H1 (cell line): Measurements from ENCODE around the gene PKP3.

ENCODE experiments used
- ASH2L ChIP-seq: fragments of 200-600, 300-600 bp; sonication (generic); IDR thresholded peaks from one replicate; pipeline ENCODE4 v1.7.1; 2017; ENCODE audit warnings: low read length
- EGR1 ChIP-seq: IDR thresholded peaks from 2 replicates; pipeline ENCODE4 v1.6.1; 2011; ENCODE audit warnings: low read depth, low read length, borderline replicate concordance
- EP300 ChIP-seq, 2 experiments: IDR thresholded peaks; 1 replicate in 1 of 2; 2 replicates in 1 of 2; pipeline ENCODE4 v1.6.1; 2011 to 2012; ENCODE audit warnings: low read depth in 2 of 2, low read length in 2 of 2, mild to moderate bottlenecking in 2 of 2, borderline replicate concordance in 1 of 2, inconsistent platforms in 1 of 2, moderate library complexity in 1 of 2
- EZH2 ChIP-seq: fragments of 200-600 bp; sonication (generic); IDR thresholded peaks from 2 replicates; pipeline ENCODE4 v1.7.1; 2012; ENCODE audit warnings: low read depth, mild to moderate bottlenecking, moderate library complexity, low read length, inconsistent platforms; ENCODE audit not compliant: severe bottlenecking
- MAFK ChIP-seq: IDR thresholded peaks from 2 replicates; pipeline ENCODE4 v1.6.1; 2012; ENCODE audit warnings: low read depth, mild to moderate bottlenecking, improper control_type of control experiment, low read length
- POLR2A ChIP-seq, 2 experiments: IDR thresholded peaks; 1 replicate in 1 of 2; 2 replicates in 1 of 2; pipeline ENCODE4 v1.6.1; 2011; ENCODE audit warnings: low read depth in 2 of 2, low read length in 2 of 2, mild to moderate bottlenecking in 2 of 2; ENCODE audit errors: control extremely low read depth in 1 of 2
- POLR2AphosphoS5 ChIP-seq: IDR thresholded peaks from 2 replicates; pipeline ENCODE4 v1.6.1; 2011; ENCODE audit warnings: low read depth, low read length
- RNF2 ChIP-seq: fragments of 200-900, 300-1000 bp; sonication (generic); IDR thresholded peaks from 2 replicates; pipeline ENCODE4 v1.7.1; 2016; ENCODE audit warnings: borderline replicate concordance, low read depth, mild to moderate bottlenecking, antibody characterized with exemption, low read length; ENCODE audit not compliant: poor library complexity, severe bottlenecking; ENCODE audit errors: missing control alignments
- SIX5 ChIP-seq: IDR thresholded peaks from 2 replicates; pipeline ENCODE4 v1.6.1; 2011; ENCODE audit warnings: mild to moderate bottlenecking, low read depth, low read length
- SP2 ChIP-seq: IDR thresholded peaks from 2 replicates; pipeline ENCODE4 v1.6.1; 2012; ENCODE audit warnings: mild to moderate bottlenecking, low read length, inconsistent platforms
- TCF12 ChIP-seq: IDR thresholded peaks from 2 replicates; pipeline ENCODE4 v1.6.1; 2011; ENCODE audit warnings: low read depth, mild to moderate bottlenecking, low read length
- TF ChIP-seq, protein P1 (sequence below): IDR thresholded peaks from 2 replicates; pipeline ENCODE4 v1.6.1; 2011; ENCODE audit warnings: low read length, improper control_type of control experiment
- TF ChIP-seq, protein P2 (sequence below), 3 experiments: IDR thresholded peaks; 1 replicate in 2 of 3; 2 replicates in 1 of 3; pipeline versions ENCODE4 v1.5.1 to v1.6.1; 2011; ENCODE audit warnings: low read length in 3 of 3, mild to moderate bottlenecking in 3 of 3, inconsistent platforms in 2 of 3, low read depth in 1 of 3, moderate library complexity in 1 of 3; ENCODE audit not compliant: insufficient read depth in 1 of 3; ENCODE audit errors: control extremely low read depth in 1 of 3
- TF ChIP-seq, protein P3 (sequence below): IDR thresholded peaks from 2 replicates; pipeline ENCODE4 v1.6.1; 2012; ENCODE audit warnings: inconsistent platforms

DNA sequence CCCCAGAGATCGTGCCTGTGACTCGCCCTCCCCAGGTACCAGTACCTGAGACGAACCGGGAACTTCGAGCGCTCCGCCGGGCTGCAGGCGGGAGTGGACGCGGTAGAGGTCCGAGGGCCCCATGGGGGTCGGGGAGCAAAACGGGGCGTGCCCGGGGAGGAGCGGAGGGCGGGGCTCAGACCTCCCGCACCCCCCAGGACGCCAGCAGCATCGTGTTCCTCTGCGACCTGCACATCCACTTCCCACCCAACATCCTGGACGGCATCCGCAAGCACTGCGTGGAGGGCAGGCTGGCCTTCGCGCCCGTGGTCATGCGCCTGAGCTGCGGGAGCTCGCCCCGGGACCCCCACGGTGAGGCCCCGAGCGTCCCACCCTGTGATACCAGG, 13.9 kb upstream of the PKP3 start:
- no peak for TF ChIP-seq MAFK
- no peak for TF ChIP-seq POLR2AphosphoS5
- TF ChIP-seq, protein P1, sequence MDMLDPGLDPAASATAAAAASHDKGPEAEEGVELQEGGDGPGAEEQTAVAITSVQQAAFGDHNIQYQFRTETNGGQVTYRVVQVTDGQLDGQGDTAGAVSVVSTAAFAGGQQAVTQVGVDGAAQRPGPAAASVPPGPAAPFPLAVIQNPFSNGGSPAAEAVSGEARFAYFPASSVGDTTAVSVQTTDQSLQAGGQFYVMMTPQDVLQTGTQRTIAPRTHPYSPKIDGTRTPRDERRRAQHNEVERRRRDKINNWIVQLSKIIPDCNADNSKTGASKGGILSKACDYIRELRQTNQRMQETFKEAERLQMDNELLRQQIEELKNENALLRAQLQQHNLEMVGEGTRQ: no peak
- no peak for TF ChIP-seq RNF2
- no peak for TF ChIP-seq EGR1
- TF ChIP-seq EZH2: no peak
- TF ChIP-seq, protein P2, sequence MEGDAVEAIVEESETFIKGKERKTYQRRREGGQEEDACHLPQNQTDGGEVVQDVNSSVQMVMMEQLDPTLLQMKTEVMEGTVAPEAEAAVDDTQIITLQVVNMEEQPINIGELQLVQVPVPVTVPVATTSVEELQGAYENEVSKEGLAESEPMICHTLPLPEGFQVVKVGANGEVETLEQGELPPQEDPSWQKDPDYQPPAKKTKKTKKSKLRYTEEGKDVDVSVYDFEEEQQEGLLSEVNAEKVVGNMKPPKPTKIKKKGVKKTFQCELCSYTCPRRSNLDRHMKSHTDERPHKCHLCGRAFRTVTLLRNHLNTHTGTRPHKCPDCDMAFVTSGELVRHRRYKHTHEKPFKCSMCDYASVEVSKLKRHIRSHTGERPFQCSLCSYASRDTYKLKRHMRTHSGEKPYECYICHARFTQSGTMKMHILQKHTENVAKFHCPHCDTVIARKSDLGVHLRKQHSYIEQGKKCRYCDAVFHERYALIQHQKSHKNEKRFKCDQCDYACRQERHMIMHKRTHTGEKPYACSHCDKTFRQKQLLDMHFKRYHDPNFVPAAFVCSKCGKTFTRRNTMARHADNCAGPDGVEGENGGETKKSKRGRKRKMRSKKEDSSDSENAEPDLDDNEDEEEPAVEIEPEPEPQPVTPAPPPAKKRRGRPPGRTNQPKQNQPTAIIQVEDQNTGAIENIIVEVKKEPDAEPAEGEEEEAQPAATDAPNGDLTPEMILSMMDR (IDR thresholded peaks at IDR 0.05; ENCODE audit: control extremely low read depth in 1 of 3, insufficient read depth in 1 of 3, low read depth in 1 of 3, low read length in 3 of 3): no peak
- TF ChIP-seq SIX5: no peak
- TF ChIP-seq, protein P3, sequence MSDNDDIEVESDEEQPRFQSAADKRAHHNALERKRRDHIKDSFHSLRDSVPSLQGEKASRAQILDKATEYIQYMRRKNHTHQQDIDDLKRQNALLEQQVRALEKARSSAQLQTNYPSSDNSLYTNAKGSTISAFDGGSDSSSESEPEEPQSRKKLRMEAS: no peak
- TF ChIP-seq ASH2L: no peak
- TF ChIP-seq SP2: no peak
- TF ChIP-seq TCF12: no peak
- TF ChIP-seq EP300 (IDR thresholded peaks at IDR 0.05; ENCODE audit: borderline replicate concordance in 1 of 2, low read depth in 2 of 2, low read length in 2 of 2): no peak
- TF ChIP-seq POLR2A (IDR thresholded peaks at IDR 0.05; ENCODE audit: control extremely low read depth in 1 of 2, low read depth in 2 of 2, low read length in 2 of 2): no peak; a peak in 1 of 3 replicates
